Measurements from ENCODE around the gene BRCA1.

Gene BRCA1

DNA sequence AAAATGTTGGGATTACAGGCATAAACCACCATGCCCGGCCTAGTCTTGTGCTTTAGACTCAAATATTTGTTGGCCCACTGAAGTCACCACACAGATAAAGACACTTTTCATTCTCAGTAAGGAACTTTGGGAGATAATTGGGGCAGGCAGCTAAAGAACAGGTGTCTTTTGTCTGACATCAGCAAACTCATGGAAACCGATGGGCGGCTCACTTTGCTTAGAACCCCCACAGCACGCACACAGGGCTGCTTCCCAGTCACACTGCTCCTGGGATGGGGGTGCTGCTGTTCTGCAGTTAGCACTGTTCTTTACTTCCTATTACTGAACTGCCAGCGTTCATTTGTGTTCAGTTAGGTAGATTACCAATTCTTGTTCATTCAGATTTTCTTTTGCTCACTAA lies 18.0 kb upstream of the BRCA1 start:
- no peak for TF ChIP-seq FOXP2 (optimal IDR thresholded peaks at IDR 0.05; ENCODE audit: borderline replicate concordance, extremely low read depth, extremely low read length, insufficient read depth)
- TF ChIP-seq POLR2AphosphoS5 (IDR thresholded peaks at IDR 0.05; ENCODE audit: low read depth, low read length): no peak
- TF ChIP-seq, protein P1, sequence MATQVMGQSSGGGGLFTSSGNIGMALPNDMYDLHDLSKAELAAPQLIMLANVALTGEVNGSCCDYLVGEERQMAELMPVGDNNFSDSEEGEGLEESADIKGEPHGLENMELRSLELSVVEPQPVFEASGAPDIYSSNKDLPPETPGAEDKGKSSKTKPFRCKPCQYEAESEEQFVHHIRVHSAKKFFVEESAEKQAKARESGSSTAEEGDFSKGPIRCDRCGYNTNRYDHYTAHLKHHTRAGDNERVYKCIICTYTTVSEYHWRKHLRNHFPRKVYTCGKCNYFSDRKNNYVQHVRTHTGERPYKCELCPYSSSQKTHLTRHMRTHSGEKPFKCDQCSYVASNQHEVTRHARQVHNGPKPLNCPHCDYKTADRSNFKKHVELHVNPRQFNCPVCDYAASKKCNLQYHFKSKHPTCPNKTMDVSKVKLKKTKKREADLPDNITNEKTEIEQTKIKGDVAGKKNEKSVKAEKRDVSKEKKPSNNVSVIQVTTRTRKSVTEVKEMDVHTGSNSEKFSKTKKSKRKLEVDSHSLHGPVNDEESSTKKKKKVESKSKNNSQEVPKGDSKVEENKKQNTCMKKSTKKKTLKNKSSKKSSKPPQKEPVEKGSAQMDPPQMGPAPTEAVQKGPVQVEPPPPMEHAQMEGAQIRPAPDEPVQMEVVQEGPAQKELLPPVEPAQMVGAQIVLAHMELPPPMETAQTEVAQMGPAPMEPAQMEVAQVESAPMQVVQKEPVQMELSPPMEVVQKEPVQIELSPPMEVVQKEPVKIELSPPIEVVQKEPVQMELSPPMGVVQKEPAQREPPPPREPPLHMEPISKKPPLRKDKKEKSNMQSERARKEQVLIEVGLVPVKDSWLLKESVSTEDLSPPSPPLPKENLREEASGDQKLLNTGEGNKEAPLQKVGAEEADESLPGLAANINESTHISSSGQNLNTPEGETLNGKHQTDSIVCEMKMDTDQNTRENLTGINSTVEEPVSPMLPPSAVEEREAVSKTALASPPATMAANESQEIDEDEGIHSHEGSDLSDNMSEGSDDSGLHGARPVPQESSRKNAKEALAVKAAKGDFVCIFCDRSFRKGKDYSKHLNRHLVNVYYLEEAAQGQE (IDR thresholded peaks at IDR 0.05; ENCODE audit: insufficient read depth in 1 of 2, low read depth in 2 of 2, low read length in 2 of 2): no peak
- no peak for TF ChIP-seq SIN3A (IDR thresholded peaks at IDR 0.05; ENCODE audit: borderline replicate concordance, insufficient read depth, low read length)
- TF ChIP-seq TAF1 (IDR thresholded peaks at IDR 0.05; ENCODE audit: borderline replicate concordance, insufficient read depth, low read length): no peak

DNA sequence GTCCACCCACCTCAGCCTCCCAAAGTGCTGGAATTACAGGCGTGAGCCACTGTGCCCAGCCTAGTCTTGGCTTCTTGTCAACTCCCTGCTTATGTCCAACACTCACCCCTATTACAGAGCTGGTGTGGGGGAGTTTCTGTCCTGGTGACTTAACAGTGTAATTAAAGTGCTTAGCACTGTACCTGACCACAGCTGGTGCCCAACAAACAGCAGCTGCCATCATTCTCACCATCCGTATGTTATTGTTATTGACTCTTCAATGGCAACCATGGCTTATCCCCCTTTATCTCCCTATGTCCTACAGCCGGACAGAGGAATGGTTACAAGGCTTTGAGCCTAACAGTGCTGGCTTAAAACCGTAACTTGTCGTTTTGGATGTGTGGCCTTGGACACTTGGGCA lies 17.0 kb upstream of the BRCA1 start:
- TF ChIP-seq SIN3A (IDR thresholded peaks at IDR 0.05; ENCODE audit: borderline replicate concordance, insufficient read depth, low read length) (no peak), POLR2AphosphoS5 (IDR thresholded peaks at IDR 0.05; ENCODE audit: low read depth, low read length) (no peak), FOXP2 (optimal IDR thresholded peaks at IDR 0.05; ENCODE audit: borderline replicate concordance, extremely low read depth, extremely low read length, insufficient read depth) (no peak), TAF1 (IDR thresholded peaks at IDR 0.05; ENCODE audit: borderline replicate concordance, insufficient read depth, low read length) (no peak)
- TF ChIP-seq, protein P1 (IDR thresholded peaks at IDR 0.05; ENCODE audit: insufficient read depth in 1 of 2, low read depth in 2 of 2, low read length in 2 of 2): no peak

DNA sequence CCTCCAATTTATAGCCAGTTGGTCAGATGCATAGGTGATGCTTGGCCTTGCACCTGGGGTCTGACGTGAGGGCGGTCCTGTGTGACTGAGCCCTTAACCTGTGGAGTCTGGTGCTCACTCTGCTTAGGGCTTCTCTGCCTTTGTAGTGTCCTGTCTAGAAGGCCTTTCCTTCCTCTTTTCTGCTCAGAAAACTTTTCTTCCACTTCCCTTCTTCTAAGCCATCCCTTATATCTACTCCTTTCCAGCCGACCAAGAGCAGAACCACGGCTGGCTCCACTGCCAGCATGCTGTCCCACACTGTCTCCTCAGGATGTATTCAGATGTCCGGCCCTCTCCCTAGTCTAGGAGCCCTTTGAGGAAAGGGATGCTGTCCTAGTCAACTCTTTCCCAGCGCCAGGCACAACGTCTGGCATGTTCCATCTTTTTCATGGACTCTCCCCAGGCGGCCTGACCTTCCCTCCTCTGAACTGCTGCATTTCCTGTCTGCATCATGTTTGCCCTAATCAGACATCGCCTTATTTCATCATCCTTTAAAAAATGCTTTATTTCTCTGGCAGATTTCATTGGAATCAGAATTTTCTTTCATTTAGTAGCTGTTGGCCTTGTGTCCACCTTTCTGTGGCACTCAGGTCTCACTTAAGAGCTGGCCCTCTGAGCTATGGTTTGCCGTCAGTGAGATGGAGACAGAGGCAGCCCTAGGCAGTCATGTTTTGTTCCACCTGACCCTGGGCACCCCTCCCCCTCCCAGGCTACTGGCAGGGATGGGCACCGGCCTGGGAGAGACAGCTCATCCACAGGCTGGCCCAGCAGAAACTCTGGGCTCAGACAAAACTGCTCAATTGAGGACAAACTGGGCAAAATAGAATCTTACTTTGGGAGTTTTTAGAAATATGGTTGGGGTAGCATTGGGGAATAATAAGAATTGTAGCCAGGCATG lies 15.5 kb upstream of the BRCA1 start:
- TF ChIP-seq FOXP2 (optimal IDR thresholded peaks at IDR 0.05; ENCODE audit: borderline replicate concordance, extremely low read depth, extremely low read length, insufficient read depth) (no peak), POLR2AphosphoS5 (IDR thresholded peaks at IDR 0.05; ENCODE audit: low read depth, low read length) (no peak), SIN3A (IDR thresholded peaks at IDR 0.05; ENCODE audit: borderline replicate concordance, insufficient read depth, low read length) (no peak), TAF1 (IDR thresholded peaks at IDR 0.05; ENCODE audit: borderline replicate concordance, insufficient read depth, low read length) (no peak)
- TF ChIP-seq, protein P1 (IDR thresholded peaks at IDR 0.05; ENCODE audit: insufficient read depth in 1 of 2, low read depth in 2 of 2, low read length in 2 of 2): no peak

DNA sequence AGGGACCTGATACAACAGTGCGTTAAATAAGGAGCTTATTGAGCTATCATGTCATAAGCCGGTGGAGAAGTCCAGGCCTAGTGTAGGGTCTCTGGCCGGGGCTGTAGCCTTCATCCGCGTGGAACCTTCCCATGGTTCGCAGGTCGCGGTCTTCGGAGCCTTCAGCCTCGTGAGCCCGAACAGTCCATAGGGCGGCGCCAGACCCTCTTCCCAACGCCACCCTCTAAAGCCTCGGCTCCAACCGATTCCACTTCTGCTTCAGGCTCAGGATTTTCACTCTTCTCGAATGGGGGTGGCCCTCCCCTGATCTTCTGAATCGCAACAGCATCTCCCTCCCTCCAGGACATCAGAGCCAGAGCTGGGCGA lies 10.3 kb upstream of the BRCA1 start:
- TF ChIP-seq, protein P1 (IDR thresholded peaks at IDR 0.05; ENCODE audit: insufficient read depth in 1 of 2, low read depth in 2 of 2, low read length in 2 of 2): no peak
- TF ChIP-seq SIN3A (IDR thresholded peaks at IDR 0.05; ENCODE audit: borderline replicate concordance, insufficient read depth, low read length) (no peak), POLR2AphosphoS5 (IDR thresholded peaks at IDR 0.05; ENCODE audit: low read depth, low read length) (no peak)
